A673 (cell line): Measurements from ENCODE around the gene KRTAP10-7. TPM values are rescaled to one million over a fixed set of nuclear protein-coding genes. Genes with fewer than 3 reads are reported as not detected.

ENCODE experiments used
- BruUV-seq: library from RNA; stranded (reverse); fragments of 400-500 nt; replicated peaks from 2 replicates; lab custom pipeline; 2021; lab: Mats Ljungman, UMichigan
- CTCF ChIA-PET: fragments of 300-600 bp; sonication (Branson Sonifier 250); formaldehyde crosslinking; loops from one replicate; lab custom pipeline; 2022; ENCODE audit warnings: antibody characterized with exemption; lab: Charles Lee
- POLR2A ChIA-PET: fragments of 300-600 bp; sonication (Branson Sonifier 250); formaldehyde crosslinking; loops from one replicate; lab custom pipeline; 2022; ENCODE audit warnings: antibody characterized with exemption; ENCODE audit not compliant: low non-redundant PET; lab: Charles Lee
- DNase-seq: peaks from one replicate; pipeline ENCODE4 v3.0.0-alpha.2; 2015; ENCODE audit warnings: low spot score
- H3K27ac ChIP-seq: fragments of 200-600 bp; sonication (generic); 2 replicates; pipeline ENCODE4 v1.5.1; 2016; ENCODE audit warnings: mixed run types, low read depth, mild to moderate bottlenecking, mixed read lengths, antibody characterized with exemption, low read length; ENCODE audit not compliant: poor library complexity, severe bottlenecking
- H3K27me3 ChIP-seq: fragments of 200-600 bp; sonication (generic); replicated peaks from 2 replicates; pipeline ENCODE4 v1.6.1; 2017; ENCODE audit warnings: mixed run types, low read depth, mild to moderate bottlenecking, mixed read lengths, antibody characterized with exemption, low read length; ENCODE audit not compliant: insufficient read depth, poor library complexity
- H3K36me3 ChIP-seq: fragments of 200-600 bp; sonication (generic); 2 replicates; pipeline ENCODE4 v1.6.1; 2016; ENCODE audit warnings: mixed run types, mild to moderate bottlenecking, mixed read lengths, antibody characterized with exemption, low read length; ENCODE audit not compliant: insufficient read depth, poor library complexity, severe bottlenecking
- H3K4me1 ChIP-seq: fragments of 200-600 bp; sonication (generic); 2 replicates; pipeline ENCODE4 v1.6.1; 2017; ENCODE audit warnings: mixed run types, mild to moderate bottlenecking, mixed read lengths, antibody characterized with exemption, low read length; ENCODE audit not compliant: insufficient read depth, poor library complexity, severe bottlenecking
- H3K4me3 ChIP-seq: fragments of 200-600 bp; sonication (generic); 2 replicates; pipeline ENCODE4 v1.5.1; 2016; ENCODE audit warnings: low read depth, mixed run types, mild to moderate bottlenecking, mixed read lengths, low read length; ENCODE audit not compliant: poor library complexity, severe bottlenecking
- H3K9me3 ChIP-seq: fragments of 200-600 bp; sonication (generic); 2 replicates; pipeline ENCODE4 v1.6.1; 2016; ENCODE audit warnings: mixed run types, low read depth, mild to moderate bottlenecking, mixed read lengths, antibody characterized with exemption, low read length; ENCODE audit not compliant: poor library complexity, severe bottlenecking
- CTCF ChIP-seq: fragments of 300-800, 200-600 bp; sonication (generic); conservative IDR thresholded peaks from 2 replicates; pipeline ENCODE4 v1.5.1; 2017; ENCODE audit warnings: low read depth, mild to moderate bottlenecking, antibody characterized with exemption, low read length, moderate library complexity, mixed read lengths
- EZH2 ChIP-seq: fragments of 200-600 bp; sonication (generic); IDR thresholded peaks from 2 replicates; pipeline ENCODE4 v1.6.1; 2017; ENCODE audit warnings: borderline replicate concordance, low read depth, mild to moderate bottlenecking, mixed read lengths, antibody characterized with exemption, low read length; ENCODE audit not compliant: poor library complexity, severe bottlenecking
- intact Hi-C: fragments of 100-400 bp; cut with micrococcal nuclease; formaldehyde crosslinking; loops from one replicate; pipeline ENCODE4 v1.10.0; 2022; ENCODE audit not compliant: unreplicated experiment
- total RNA-seq: library from RNA; stranded (reverse); gene quantifications from 2 replicates; pipeline ENCODE4 v1.2.3, GENCODE V29; 2021

The KRTAP10-7 gene
- total RNA-seq, 1 experiment from 2014 or later: not detected

- H3K36me3 ChIP-seq: no peaks in the 10 kb centered on the region
- CTCF ChIA-PET: no interaction called here
- TF ChIP-seq CTCF (no peak), EZH2 (no peak)
- no peak overlapping the region for H3K27ac ChIP-seq
- no peak overlapping the region for H3K4me3 ChIP-seq
- POLR2A ChIA-PET: interaction anchor here (0.5 kb wide), 1 partner anchor 150 kb away, joined by 3 read pairs; no protein-coding TSS in a partner anchor
- H3K9me3 ChIP-seq: no peaks in the 10 kb centered on the region
- DNase-seq: no peak
- no TSS peak for BruUV-seq
- intact Hi-C loops: no loop called here
- H3K27me3 ChIP-seq: no peaks in the 10 kb centered on the region
- no peaks in the 10 kb centered on the region for H3K4me1 ChIP-seq
These were observed 50.0 kb downstream of the KRTAP10-7 start for GRCh38 chr21:44650265-44650972.

- Histone ChIP-seq H3K9me3 (no peaks in the 10 kb centered on the region), H3K27me3 (no peaks in the 10 kb centered on the region), H3K4me3 (no peak overlapping the region), H3K36me3 (no peaks in the 10 kb centered on the region), H3K4me1 (no peaks in the 10 kb centered on the region), H3K27ac (no peak overlapping the region)
- TF ChIP-seq EZH2 (no peak), CTCF (no peak)
- intact Hi-C loops: no loop called here
- ChIA-PET POLR2A (interaction anchor here (0.5 kb wide), 1 partner anchor 149 kb away, joined by 3 read pairs; no protein-coding TSS in a partner anchor), CTCF (no interaction called here)
- BruUV-seq: no TSS peak
- DNase-seq: no peak
These were observed 50.7 kb downstream of the KRTAP10-7 start for GRCh38 chr21:44650973-44651675.

Other genes starting within 250 kb of the KRTAP10-7 start
- 0.21 TPM in 1 of 2 replicates, not detected in the other for gene TRPM2, start 247.0 kb upstream of the KRTAP10-7 start, total RNA-seq
- gene LRRC3, start 145.1 kb upstream of the KRTAP10-7 start, total RNA-seq: 1.5 and 3.1 TPM in 2 replicates
- 0.28 and 0.47 TPM in 2 replicates for gene KRTAP10-1, start 60.4 kb upstream of the KRTAP10-7 start, total RNA-seq
- 0.26 and 0.69 TPM in 2 replicates for gene KRTAP10-2, start 49.1 kb upstream of the KRTAP10-7 start, total RNA-seq
- 0.62 TPM in 1 of 2 replicates, not detected in the other for gene KRTAP10-3, start 41.8 kb upstream of the KRTAP10-7 start, total RNA-seq
- not detected in 2 replicates for gene KRTAP10-4, start 26.9 kb upstream of the KRTAP10-7 start, total RNA-seq
- 0.33 TPM in 1 of 2 replicates, not detected in the other for gene KRTAP10-5, start 20.0 kb upstream of the KRTAP10-7 start, total RNA-seq
- gene KRTAP10-6, start 8.1 kb upstream of the KRTAP10-7 start, total RNA-seq: 0.39 TPM in 1 of 2 replicates, not detected in the other
- not detected in 2 replicates for gene KRTAP10-8, start 11.5 kb downstream of the KRTAP10-7 start, total RNA-seq
- not detected in 2 replicates for gene KRTAP10-9, start 26.5 kb downstream of the KRTAP10-7 start, total RNA-seq
- not detected in 2 replicates for gene KRTAP10-10, start 36.8 kb downstream of the KRTAP10-7 start, total RNA-seq
- not detected in 2 replicates for gene KRTAP10-11, start 45.8 kb downstream of the KRTAP10-7 start, total RNA-seq
- gene KRTAP12-4, start 54.1 kb downstream of the KRTAP10-7 start, total RNA-seq: 0.81 and 1.0 TPM in 2 replicates
- not detected in 2 replicates for gene KRTAP12-3, start 57.3 kb downstream of the KRTAP10-7 start, total RNA-seq
- gene KRTAP12-2, start 66.3 kb downstream of the KRTAP10-7 start, total RNA-seq: 1.6 and 1.8 TPM in 2 replicates
- 0.80 and 2.8 TPM in 2 replicates for gene KRTAP12-1, start 81.6 kb downstream of the KRTAP10-7 start, total RNA-seq
- gene KRTAP10-12, start 96.6 kb downstream of the KRTAP10-7 start, total RNA-seq: not detected in 2 replicates
- 8.3 and 12.4 TPM in 2 replicates for gene TSPEAR, start 111.0 kb downstream of the KRTAP10-7 start, total RNA-seq
- 204 and 212 TPM in 2 replicates for gene UBE2G2, start 201.2 kb downstream of the KRTAP10-7 start, total RNA-seq
- 124 and 132 TPM in 2 replicates for gene SUMO3, start 217.5 kb downstream of the KRTAP10-7 start, total RNA-seq